Sciatic nerve (tissue), 2 donors: ENCODE results near the gene PRM1. TPM values are rescaled to one million over a fixed set of nuclear protein-coding genes. Genes with fewer than 3 reads are reported as not detected.
"Not testable (repeated sequence)": the region's sequence is repeated elsewhere in the genome, so short reads cannot be mapped to it uniquely, and the experiment has no call there.

Source experiments
- ATAC-seq: fragments of 200-7000 bp; cut with Tn5 transposase; one replicate; pipeline ENCODE4 v1.9.1; 2020; ENCODE audit warnings: mild to moderate bottlenecking, moderate library complexity
- DNase-seq: peaks from one replicate; pipeline ENCODE4 v3.0.0-alpha.2; 2020; ENCODE audit warnings: low spot score
- intact Hi-C: fragments of 100-400 bp; cut with DNase I; formaldehyde crosslinking; loops from one replicate; pipeline ENCODE4 v1.14.2; 2022
- total RNA-seq: library from RNA; stranded (reverse); fragmentation: NEBNext Ultra II Directional; extraction: Animal tissue kit (Norgen Biotek cat#: 25700); gene quantifications from one replicate; pipeline ENCODE4 v1.2.1, GENCODE V29; 2021
- donor health status: DM: no; HTN: no; CAD: no.
- donor health status: DM: no; HTN: no; CAD: no.

Gene PRM1
- total RNA-seq, 1 donor from 2014 or later, result not detected

DNA sequence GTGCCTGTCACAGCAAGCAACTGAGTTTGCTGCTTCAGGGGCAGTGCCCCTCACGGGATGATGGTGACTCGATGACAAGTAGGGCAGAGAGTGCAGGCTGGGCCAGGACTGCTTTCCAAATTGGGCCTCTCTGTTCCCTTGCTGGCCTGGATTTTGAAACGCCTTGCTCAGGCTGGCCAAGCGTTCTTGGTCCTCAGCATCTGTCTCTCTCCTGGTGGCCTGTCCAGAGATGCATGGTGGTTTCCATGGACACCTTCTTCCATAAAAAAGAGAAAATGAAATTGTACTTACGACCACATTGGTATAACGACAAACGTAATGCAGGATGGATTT is 19.4 kb upstream of the PRM1 start:
- intact Hi-C loops, result no loop called here
- DNase-seq, result no peak
- no peak for ATAC-seq

- DNase-seq, result no peak
- intact Hi-C loops, result no loop called here
- ATAC-seq, result no peak
Observed at GRCh38 chr16:11299865-11300559, 18.9 kb upstream of the PRM1 start.

DNA sequence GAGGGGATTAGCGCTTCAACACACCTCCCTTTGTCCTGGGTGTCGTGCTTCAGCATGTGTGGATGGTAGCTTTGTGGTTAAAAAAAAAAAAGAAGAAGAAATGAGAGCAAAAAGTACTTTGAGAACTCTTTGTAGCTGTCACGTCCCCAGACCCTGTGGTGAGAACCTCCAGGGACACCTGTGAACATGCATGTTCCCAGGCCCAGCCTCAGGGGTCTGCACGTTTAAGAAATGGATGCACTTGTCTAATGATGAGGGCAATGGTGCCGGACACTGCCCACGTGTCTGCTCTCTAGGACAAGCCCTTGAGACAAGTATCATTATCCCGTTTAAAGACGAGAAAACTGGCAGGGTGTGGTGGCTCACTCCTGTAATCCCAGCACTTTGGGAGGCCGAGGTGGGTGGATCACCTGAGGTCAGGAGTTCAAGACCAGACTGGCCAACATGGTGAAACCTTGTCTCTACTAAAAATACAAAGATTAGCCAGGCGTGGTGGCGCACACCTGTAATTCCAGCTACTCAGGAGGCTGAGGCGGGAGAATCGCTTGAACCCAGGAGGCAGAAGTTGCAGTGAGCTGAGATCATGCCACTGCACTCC is 17.9 kb upstream of the PRM1 start:
- DNase-seq, intact Hi-C loops, ATAC-seq: not testable (repeated sequence)

- ATAC-seq (peak; percentile 8), DNase-seq (no peak)
- intact Hi-C loops, result no loop called here
Observed at GRCh38 chr16:11298143-11298900, 17.2 kb upstream of the PRM1 start.

DNA sequence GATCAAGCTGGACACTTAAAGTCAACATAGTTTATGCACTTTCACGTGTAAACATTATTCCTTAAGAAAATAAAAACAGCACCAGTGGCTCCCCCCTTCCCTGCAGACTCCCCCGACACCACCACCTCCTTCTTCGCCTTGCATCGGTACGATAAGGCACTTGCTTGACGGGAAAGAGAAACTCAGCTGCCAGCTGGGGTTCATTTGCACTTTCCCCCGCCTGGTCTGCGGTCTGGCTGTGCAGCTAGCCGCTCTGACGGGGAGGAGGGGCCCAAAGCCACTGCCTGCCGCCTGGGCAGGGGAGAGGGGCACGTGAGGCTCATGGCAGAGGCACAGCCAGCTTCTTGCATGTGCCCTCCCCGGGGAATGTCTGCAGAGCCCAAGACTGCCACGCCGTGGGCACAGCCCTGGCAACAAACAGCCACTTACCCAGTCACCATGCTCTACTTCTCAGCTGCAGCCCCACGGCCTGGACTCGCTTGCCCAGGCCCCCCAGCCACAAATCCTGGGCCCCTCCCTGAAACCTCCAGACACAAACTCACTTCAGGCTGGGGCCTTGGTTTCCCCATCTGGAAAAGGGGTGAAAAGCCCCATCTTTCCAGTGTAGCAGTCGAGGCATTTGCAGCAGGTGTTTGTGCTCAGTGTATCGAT is 16.5 kb upstream of the PRM1 start:
- ATAC-seq, result peak; percentile 93
- intact Hi-C loops, result no loop called here
- peak; percentile 79 for DNase-seq

DNA sequence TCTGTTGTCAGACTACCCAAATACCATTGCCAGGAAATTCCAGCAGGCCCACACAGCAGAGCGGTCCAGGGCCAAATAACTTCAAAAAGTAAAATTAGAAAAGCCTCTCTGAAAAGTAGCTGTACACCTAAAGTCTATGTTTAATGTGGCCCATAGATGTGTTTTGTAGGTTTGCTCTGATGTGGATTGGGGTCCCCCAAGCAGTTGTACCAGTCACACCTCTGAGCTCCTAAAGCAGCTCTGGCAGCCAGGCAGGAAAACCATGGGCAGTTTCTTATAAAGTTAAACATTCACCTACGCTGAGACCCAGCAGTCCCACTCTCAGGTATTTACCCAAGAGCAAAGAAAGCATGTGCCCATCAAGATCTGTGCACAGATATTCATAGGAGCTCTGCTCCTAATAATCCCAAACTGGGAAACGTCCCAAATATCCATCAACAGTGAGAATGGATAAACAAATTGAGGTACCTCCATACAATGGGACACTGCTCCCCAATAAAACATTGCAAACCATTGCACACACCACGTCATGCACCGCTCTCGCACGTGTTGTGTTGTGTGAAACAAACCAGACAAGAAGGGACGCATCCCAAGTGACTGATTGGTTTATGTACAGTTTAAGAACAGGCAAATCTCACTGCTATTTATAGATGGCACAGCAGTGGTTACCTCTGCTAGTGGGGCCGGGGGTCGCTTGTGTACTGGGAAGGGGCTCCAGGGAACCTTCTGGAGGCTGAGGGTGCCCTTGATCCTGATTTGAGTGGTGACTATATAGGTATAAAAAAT is 15.8 kb upstream of the PRM1 start:
- peak; percentile 35 for ATAC-seq
- DNase-seq, result no peak
- intact Hi-C loops, result no loop called here

GRCh38 chr16:11296351-11296705 is 15.2 kb upstream of the PRM1 start:
- intact Hi-C loops, result no loop called here
- no peak for ATAC-seq
- no peak for DNase-seq

- intact Hi-C loops, result no loop called here
- ATAC-seq (no peak), DNase-seq (no peak)
Observed at GRCh38 chr16:11295672-11296071, 14.5 kb upstream of the PRM1 start.

DNA sequence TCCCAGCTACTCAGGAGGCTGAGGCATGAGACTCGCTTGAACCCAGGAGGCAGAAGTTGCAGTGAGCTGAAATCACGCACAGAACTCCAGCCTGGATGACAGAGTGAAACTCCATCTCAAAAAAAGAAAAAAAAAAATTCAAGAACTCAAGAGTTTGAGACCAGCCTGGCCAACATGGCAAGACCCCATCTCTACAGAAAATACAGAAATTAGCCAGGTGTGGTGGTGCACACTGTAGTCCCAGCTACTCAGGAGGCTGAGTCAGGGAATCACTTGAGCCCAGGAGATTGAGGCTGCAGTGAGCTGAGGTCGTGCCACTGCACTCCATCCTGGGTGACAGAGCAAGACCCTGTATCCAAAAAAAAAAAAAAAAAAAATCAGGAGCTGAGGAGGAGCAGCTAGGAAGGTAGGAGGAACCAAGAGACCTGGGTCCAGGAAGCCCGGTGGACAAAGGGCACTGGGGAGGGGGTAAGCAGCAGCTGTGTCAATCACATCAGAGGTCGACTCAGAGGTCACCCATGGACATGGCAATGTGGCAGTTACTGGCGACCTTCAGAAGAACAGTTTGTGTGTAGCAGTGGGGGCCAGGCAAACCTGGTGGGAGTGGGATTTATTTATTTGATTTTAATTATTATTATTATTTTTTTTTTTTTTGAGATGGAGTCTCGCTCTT is 11.1 kb upstream of the PRM1 start:
- intact Hi-C loops, result no loop called here
- DNase-seq (no peak), ATAC-seq (no peak)

DNA sequence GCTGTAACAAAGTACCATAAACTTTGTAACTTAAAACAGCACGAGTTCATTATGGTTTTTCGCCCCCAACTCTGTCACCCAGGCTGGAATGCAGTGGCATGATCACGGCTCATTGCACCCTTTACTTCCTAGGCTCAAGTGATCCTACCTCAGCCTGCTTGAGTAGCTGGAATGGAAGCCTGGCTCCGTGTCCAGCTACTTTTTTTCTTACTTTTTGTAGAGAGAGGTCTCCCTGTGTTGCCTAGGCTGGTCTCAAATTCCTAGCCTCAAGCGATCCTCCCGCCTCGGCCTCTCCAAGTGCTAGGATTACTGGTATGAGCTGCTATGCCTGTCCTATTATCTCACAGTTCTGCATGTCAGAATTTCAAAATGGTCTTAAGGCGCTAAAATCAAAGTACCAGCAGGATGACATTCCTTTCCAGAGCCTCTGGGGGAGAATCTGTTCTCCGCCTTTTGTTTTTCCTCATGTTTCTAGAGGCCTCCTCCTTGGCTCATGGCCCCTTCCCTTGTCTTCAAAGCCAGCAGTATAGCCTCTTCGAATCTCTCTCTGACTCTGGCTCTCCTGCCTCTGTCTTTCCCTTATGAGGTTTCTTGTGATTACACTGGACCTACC is 10.1 kb upstream of the PRM1 start:
- ATAC-seq (no peak), DNase-seq (no peak)
- intact Hi-C loops, result no loop called here

DNA sequence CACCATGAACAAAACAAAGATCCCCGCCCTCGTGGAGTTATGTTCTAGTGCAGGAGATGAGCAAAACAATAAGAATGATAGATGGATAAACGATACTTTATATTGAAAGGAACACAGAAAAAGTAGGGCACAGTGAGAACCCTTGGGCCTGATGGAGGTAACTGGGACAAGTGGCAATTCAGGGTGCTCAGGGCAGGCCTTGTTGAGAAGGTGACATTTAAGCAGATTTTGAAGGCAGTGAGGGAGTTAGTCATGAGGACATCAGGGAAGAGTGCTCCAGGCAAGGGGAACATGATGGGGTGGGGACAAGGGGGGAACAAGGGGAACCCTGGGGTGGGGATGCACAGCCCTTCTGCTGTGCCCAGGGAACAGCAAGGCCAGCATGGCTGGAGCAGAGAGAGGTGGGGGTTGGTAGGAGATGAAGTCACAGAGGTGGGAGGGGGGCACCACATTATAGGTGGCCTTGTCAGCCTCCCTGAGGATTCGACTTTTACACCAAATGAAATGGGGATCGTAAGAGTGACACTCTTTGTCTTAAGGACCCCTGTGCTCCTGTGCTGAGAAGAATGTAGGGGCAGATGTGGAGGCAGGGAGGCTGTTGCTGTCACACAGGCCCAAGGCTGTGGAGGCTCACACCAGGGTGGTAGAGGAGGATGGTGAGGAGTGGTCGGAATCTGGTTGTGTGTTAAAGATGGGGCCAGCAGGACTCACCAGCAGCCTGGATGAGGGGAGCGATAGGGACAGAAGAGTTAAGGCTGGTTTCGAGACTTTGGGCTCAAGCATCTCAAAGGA is 9.2 kb upstream of the PRM1 start:
- intact Hi-C loops, result no loop called here
- ATAC-seq, result no peak
- no peak for DNase-seq

- intact Hi-C loops, DNase-seq, ATAC-seq: not testable (repeated sequence)
Observed at GRCh38 chr16:11289696-11290095, 8.6 kb upstream of the PRM1 start.

- intact Hi-C loops, result no loop called here
- DNase-seq, result no peak
- no peak for ATAC-seq
Observed at GRCh38 chr16:11289202-11289601, 8.1 kb upstream of the PRM1 start.

- ATAC-seq, result no peak
- intact Hi-C loops, result no loop called here
- DNase-seq, result no peak
Observed at GRCh38 chr16:11285842-11286241, 4.7 kb upstream of the PRM1 start.

- no peak for ATAC-seq
- intact Hi-C loops, result no loop called here
- DNase-seq, result no peak
Observed at GRCh38 chr16:11283820-11284248, 2.7 kb upstream of the PRM1 start.

DNA sequence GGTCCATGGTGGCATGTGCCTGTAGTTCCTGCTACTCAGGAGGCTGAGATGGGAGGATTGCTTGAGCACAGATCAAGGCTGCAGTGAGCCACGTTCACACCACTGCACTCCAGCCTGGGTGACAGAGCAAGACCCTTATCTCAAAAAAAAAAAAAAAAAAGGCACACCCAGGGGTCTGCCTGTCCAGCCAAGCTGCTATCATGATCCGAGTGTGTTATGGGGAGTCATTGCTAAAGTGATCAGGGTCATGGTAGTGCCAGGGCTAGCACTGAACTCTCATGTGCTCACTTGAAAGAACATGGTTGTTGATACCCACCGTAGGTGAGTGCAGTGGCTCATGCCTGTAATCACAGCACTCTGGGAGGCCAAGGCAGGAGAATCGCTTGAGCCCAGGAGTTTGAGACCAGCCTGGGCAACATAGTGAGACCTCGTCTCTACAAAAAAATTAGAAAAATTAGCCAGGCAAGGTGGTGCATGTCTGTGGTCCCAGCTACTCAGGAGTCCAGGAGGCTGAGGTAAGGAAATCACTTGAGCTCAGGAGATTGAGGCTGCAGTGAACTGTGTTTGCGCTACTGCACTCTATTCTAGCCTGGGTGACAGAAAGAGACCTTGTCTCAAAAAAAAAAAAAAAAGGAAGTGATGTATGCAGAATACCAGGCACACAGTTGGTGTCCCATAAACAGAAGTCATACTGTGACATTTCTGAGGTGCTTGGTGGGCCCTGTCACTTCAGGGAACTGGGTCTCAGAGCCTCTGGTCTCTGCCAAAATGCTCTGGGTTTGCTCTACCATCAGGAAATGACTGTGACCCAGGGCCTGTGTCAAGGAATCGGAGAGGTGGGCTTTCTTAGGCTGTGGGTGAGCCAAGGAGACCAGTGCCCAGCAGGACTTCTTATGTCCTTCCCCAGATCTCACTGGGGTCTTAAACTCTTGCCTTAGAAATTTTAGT is 2.2 kb downstream of the PRM1 start:
- ATAC-seq (no peak), DNase-seq (no peak)
- intact Hi-C loops, result no loop called here
